Fibroblast of villous mesenchyme (primary cell): ENCODE results near the gene ZNF407. TPM values are rescaled to one million over a fixed set of nuclear protein-coding genes. Genes with fewer than 3 reads are reported as not detected.

ENCODE experiments used
- DNase-seq: peaks from one replicate; pipeline ENCODE4 v3.0.0-alpha.2; 2010; ENCODE audit warnings: low read depth
- H3K4me3 ChIP-seq: 2 replicates; pipeline ENCODE4 v1.5.1; 2011; ENCODE audit warnings: low read depth, mild to moderate bottlenecking, low read length
- CTCF ChIP-seq: IDR thresholded peaks from 2 replicates; pipeline ENCODE4 v1.5.1; 2012; ENCODE audit warnings: low read depth, mild to moderate bottlenecking, low read length; ENCODE audit not compliant: insufficient read depth
- total RNA-seq: library from RNA; depleted of rRNA; stranded (reverse); fragments of >200 nt; gene quantifications from 2 replicates; pipeline ENCODE4 v1.2.3, GENCODE V29; 2012

Gene ZNF407
- total RNA-seq, 1 donor = 22.0 TPM

- no peak overlapping the region for H3K4me3 ChIP-seq
- no peak for TF ChIP-seq CTCF
- DNase-seq = no peak
Measured at GRCh38 chr18:74734013-74734444, 136.4 kb downstream of the ZNF407 start.

- DNase-seq = no peak
Measured at GRCh38 chr18:74739926-74740325, 142.3 kb downstream of the ZNF407 start.

GRCh38 chr18:74742573-74743243, 145.0 kb downstream of the ZNF407 start:
- no peak overlapping the region for H3K4me3 ChIP-seq
- no peak for DNase-seq
- no peak for TF ChIP-seq CTCF

More at GRCh38 chr18:74739926-74740325, 142.3 kb downstream of the ZNF407 start:
- TF ChIP-seq CTCF = no peak
- H3K4me3 ChIP-seq = no peak overlapping the region

- TF ChIP-seq CTCF = no peak
- no peak overlapping the region for H3K4me3 ChIP-seq
- peak; percentile 45 for DNase-seq
Measured at GRCh38 chr18:74745633-74746403, 148.1 kb downstream of the ZNF407 start.

GRCh38 chr18:74748809-74749208, 151.1 kb downstream of the ZNF407 start:
- no peak overlapping the region for H3K4me3 ChIP-seq
- no peak for TF ChIP-seq CTCF
- DNase-seq = no peak

GRCh38 chr18:74758995-74759394, 161.3 kb downstream of the ZNF407 start:
- no peak for TF ChIP-seq CTCF
- DNase-seq = no peak
- H3K4me3 ChIP-seq = no peak overlapping the region

GRCh38 chr18:74760026-74760425, 162.4 kb downstream of the ZNF407 start:
- no peak for TF ChIP-seq CTCF
- no peak overlapping the region for H3K4me3 ChIP-seq
- no peak for DNase-seq
